Measurements from ENCODE around the gene SEPTIN1. TPM values are rescaled to one million over a fixed set of nuclear protein-coding genes. Genes with fewer than 3 reads are reported as not detected.

The SEPTIN1 gene
- total RNA-seq, 4 donors from 2014 or later = 7.2 to 65.2 (median 9.8) TPM

DNA sequence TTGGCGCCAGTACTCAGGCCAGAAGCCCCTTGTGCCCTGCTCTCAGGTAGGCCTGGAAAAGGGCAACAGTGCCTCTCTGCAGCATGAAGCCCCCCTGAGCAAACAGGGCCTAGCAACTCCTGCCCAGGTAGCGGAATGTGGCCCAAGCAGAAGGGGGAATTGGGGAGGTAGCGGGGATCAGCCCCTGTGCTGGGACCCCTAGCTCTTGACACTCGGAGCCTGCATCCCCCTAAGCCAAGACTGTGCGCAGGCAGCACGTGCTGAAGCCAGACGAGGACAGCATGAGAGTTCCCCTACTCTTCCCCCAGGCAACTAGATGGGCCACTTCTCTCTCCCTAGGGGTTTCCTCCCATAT lies 26.4 kb downstream of the SEPTIN1 start:
- H3K4me3 ChIP-seq = peak overlapping the region; percentile 66 to 93 (median 70)
- H3K4me1 ChIP-seq = peaks cover 0 to 53% (median 8%) of the 10 kb centered on the region in 4 donors
- H3K27ac ChIP-seq = peak overlapping the region; percentile 86 to 98 (median 90)
- H3K27me3 ChIP-seq = no peaks in the 10 kb centered on the region
- H3K9me3 ChIP-seq = no peaks in the 10 kb centered on the region
- H3K36me3 ChIP-seq = peaks cover 0 to 70% (median 0%) of the 10 kb centered on the region in 3 donors
- TF ChIP-seq POLR2A (IDR thresholded peaks at IDR 0.05) = no peak
- TF ChIP-seq, protein P1, sequence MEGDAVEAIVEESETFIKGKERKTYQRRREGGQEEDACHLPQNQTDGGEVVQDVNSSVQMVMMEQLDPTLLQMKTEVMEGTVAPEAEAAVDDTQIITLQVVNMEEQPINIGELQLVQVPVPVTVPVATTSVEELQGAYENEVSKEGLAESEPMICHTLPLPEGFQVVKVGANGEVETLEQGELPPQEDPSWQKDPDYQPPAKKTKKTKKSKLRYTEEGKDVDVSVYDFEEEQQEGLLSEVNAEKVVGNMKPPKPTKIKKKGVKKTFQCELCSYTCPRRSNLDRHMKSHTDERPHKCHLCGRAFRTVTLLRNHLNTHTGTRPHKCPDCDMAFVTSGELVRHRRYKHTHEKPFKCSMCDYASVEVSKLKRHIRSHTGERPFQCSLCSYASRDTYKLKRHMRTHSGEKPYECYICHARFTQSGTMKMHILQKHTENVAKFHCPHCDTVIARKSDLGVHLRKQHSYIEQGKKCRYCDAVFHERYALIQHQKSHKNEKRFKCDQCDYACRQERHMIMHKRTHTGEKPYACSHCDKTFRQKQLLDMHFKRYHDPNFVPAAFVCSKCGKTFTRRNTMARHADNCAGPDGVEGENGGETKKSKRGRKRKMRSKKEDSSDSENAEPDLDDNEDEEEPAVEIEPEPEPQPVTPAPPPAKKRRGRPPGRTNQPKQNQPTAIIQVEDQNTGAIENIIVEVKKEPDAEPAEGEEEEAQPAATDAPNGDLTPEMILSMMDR (IDR thresholded peaks at IDR 0.05) = no peak
- no peak for DNase-seq

DNA sequence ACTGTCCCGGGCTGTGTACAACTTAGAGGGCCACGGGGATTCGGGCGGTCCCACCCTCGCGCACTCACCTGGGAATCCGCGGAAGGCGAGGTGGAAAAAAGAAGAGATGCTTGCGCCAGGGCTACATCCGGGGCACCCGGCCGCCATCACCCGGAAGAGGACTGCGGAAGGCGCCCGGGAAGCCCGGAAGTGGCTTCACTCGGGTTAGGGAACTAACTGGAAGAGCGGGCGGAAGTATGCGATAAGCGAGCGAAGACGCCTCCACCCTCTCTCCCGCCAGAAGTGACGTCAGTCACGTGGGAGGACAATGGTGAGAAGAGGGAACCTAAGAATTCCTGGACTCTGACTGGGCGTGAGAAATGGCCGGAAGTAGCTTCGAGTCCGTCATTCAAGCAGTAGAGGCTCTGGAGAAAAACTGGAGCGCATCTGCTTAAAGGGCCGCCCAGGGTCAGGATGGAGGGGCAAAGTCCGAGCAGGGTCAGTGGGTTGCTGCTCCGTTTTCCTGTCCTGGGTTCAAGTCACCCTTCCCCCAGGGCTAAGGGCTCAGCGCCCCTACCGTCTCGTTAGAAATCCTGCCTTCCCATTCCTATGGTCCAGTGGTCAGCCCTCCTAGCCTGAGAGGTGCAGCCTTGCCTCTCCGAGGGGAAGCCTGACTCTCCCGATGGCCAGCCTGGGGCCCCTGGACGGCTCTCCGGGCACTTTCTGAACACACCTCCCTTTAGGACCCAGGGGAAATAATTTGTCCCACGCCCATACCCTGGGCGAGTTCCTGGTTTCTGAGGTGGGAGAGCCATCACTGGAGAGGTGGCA lies 27.0 kb downstream of the SEPTIN1 start, which contains the start of gene CD2BP2:
Gene CD2BP2 (minus strand): TSS at position 165 of the 810 bp plus-strand sequence. CDS start 627 bp downstream, outside the sequence.
- TF ChIP-seq, protein P1 (IDR thresholded peaks at IDR 0.05) = peak in 2 of 6 experiments; percentile 21 to 22
- TF ChIP-seq POLR2A (IDR thresholded peaks at IDR 0.05) = peak; percentile 34 to 58
- Histone ChIP-seq H3K9me3 (no peaks in the 10 kb centered on the region), H3K36me3 (peaks cover 0 to 70% (median 0%) of the 10 kb centered on the region in 3 donors), H3K27ac (peak within 1 kb of the TSS; percentile 86 to 98 (median 90)), H3K4me1 (peaks cover 0 to 59% (median 10%) of the 10 kb centered on the region in 4 donors), H3K27me3 (no peaks in the 10 kb centered on the region), H3K4me3 (peak within 1 kb of the TSS; percentile 66 to 93 (median 70))
- DNase-seq = peak; percentile 94 to 98 (median 95)

DNA sequence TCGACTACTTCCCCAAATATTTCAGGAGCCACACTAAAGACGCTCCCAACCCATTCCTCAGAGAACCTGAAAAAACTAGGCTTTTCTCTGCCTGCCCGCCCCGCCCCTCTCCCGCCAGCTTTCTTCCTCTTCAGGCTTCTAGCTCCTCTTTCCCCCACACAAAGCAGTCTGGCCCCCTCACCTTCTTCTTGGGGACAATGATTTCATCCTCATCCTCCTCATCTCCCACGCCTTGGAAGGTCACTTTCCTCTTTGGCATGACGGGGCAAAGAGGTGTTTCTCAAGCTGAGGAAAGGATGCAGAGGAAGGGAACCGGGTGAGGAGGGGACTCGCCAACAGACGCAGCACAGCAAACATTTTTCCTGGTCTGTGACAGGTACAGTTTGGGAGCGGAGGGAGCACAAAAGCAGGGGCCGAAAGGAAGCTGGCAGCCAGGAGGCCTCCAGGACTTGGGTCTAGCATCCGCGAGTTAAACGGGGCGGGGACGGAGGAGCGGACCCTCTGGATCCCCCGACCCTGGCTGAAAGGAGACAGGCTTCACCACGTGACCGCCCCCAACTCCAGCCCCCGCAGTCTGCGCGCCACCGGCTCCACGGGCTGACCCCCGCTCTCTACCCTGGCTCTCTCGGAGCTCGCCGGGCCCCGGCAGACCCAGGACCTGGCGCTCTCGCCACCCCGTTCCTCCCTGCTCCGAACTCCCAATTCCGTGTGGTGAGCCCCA lies 27.8 kb downstream of the SEPTIN1 start:
- H3K27me3 ChIP-seq = no peaks in the 10 kb centered on the region
- H3K27ac ChIP-seq = peak overlapping the region; percentile 86 to 98 (median 90)
- peaks cover 0 to 62% (median 10%) of the 10 kb centered on the region in 4 donors for H3K4me1 ChIP-seq
- peak overlapping the region; percentile 66 to 93 (median 70) for H3K4me3 ChIP-seq
- TF ChIP-seq, protein P1 (IDR thresholded peaks at IDR 0.05) = no peak
- no peak for TF ChIP-seq POLR2A (IDR thresholded peaks at IDR 0.05)
- DNase-seq = no peak
- H3K36me3 ChIP-seq = peaks cover 0 to 64% (median 0%) of the 10 kb centered on the region in 3 donors
- H3K9me3 ChIP-seq = no peaks in the 10 kb centered on the region

DNA sequence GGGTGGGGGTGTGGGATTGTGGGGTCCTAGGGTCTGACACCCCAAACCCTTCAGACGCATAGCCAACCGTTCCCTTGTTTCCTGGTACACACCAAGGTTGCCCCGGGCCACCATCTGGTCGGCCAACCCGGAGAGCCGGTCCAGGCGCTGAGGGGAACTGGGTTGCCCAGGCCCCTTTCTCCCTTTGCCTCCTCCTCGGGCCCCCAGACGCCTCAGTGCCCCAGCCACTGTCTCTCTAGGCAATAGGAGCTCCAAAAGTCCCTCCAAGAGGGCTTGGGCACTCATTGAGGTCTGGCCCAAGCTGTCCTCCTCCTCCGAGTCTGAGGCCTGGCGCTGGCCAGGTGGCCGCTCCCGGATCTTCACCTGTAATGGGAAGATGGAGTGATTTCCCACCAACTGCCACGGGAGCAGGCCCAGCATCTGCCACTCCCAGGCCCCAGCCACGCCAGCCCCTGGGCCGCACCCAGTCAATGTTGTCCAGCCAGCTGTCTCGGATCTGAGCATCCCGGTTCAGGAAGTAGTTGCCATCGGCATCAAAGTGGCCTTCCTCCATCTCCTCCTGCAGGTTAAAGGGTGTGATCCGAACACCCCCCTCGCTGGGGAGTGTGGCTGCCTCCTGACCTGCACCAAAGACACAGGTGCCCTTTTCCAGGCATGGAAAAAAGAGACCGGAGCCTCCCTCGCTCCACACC lies 28.8 kb downstream of the SEPTIN1 start:
- peaks cover 0 to 62% (median 12%) of the 10 kb centered on the region in 4 donors for H3K4me1 ChIP-seq
- no peaks in the 10 kb centered on the region for H3K9me3 ChIP-seq
- peak overlapping the region in 3 of 4 donors; percentile 86 to 98 (median 93) for H3K27ac ChIP-seq
- peak in 1 of 3 donors; percentile 48 for DNase-seq
- peak overlapping the region in 2 of 4 donors; percentile 68 to 71 for H3K4me3 ChIP-seq
- TF ChIP-seq POLR2A (IDR thresholded peaks at IDR 0.05) = no peak
- TF ChIP-seq, protein P1 (IDR thresholded peaks at IDR 0.05) = no peak
- H3K27me3 ChIP-seq = no peaks in the 10 kb centered on the region
- H3K36me3 ChIP-seq = peaks cover 0 to 54% (median 0%) of the 10 kb centered on the region in 3 donors

Measured in Peyer's patch (tissue), 4 donors.